Glomerular endothelial cell (primary cell): ENCODE measurements around the gene FCF1. TPM values are rescaled to one million over a fixed set of nuclear protein-coding genes. Genes with fewer than 3 reads are reported as not detected.

Experiments used
- DNase-seq: peaks from one replicate; pipeline ENCODE4 v3.0.0-alpha.2; 2011; ENCODE audit warnings: low read depth, low spot score; ENCODE audit errors: extremely low read depth
- total RNA-seq: library from RNA; depleted of rRNA; stranded (reverse); fragments of >200 nt; gene quantifications from 2 replicates; pipeline ENCODE4 v1.2.3, GENCODE V29; 2015

Gene FCF1
- total RNA-seq, 1 donor from 2014 or later, result 36.5 TPM

DNA sequence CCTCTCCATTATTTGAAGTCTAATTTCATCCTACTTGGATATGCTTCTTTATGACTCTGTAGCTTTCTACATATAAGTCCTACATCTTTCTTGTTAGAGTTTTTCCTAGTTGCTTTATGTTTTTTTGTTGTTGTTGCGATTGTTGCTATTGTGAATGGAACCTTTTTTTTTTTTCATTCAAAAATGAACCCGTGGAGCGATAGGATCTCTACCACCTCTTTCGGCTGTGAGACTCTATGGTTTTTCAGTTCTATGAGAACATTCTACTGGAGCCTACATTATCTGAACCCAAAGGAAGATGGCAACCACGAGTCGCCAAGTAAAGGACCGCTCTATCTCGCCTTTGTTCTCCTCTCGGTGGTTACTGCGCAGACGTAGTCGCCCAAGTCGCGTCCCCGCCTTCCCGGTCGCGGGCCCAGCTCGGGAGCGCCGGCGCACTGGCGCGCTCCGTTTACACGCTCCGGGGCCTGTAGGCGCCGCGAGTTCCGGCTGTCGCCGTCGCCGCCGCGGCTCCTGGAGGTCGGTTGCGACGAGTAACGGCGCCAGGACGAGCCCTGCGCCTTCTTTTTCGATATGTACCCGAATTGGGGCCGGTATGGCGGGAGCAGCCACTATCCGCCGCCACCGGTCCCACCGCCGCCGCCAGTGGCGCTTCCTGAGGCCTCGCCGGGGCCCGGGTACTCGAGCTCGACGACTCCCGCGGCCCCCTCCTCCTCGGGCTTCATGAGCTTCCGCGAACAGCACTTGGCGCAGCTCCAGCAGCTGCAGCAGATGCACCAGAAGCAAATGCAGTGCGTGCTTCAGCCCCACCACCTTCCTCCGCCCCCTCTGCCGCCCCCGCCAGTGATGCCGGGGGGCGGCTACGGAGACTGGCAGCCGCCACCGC, 50.2 kb downstream of the FCF1 start, which contains the start of gene YLPM1:
TSS of gene YLPM1 (plus strand) at position 400 of the 886 bp plus-strand sequence. CDS start at position 574, 174 bp downstream.
- DNase-seq, result peak; percentile 94

DNA sequence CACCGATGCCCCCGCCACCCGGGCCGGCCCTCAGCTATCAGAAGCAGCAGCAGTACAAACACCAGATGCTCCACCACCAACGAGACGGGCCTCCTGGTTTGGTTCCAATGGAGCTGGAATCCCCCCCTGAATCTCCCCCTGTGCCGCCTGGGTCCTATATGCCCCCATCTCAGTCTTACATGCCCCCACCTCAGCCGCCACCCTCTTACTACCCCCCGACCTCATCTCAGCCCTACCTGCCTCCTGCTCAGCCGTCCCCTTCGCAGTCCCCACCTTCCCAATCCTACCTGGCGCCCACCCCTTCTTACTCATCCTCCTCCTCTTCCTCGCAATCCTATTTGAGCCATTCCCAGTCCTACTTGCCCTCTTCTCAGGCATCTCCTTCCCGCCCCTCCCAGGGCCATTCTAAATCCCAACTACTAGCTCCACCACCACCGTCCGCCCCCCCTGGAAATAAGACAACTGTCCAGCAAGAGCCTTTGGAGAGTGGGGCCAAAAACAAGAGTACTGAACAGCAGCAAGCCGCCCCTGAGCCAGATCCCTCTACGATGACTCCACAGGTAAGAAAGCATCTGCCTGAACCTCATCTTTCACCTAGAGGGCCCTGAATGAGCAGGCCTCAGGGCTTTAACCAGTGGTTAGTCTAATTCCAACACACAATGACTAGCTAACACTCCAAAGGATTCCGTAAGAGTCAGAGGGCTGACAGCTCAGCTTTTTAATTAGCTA, 51.0 kb downstream of the FCF1 start:
- DNase-seq, result no peak

DNA sequence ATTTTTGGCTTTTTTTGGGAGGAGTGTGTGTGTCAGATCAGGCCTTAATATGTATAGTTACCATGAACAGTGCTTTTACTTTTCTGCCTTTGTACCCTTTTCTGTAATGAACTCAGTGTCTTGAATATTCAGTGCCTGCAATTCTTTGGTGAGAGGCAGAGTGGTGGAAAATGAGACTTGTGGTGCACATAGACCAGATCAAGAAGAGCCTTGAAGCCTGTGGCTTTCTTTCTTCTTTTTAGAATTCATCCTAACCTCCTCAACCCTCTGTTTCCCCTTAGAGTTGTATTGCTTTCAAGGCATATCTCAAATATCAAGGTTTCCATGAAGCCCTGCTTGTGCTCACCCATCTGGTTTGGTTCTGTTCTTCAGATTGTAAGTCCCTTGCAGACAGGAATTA, 52.8 kb downstream of the FCF1 start:
- DNase-seq, result no peak

DNA sequence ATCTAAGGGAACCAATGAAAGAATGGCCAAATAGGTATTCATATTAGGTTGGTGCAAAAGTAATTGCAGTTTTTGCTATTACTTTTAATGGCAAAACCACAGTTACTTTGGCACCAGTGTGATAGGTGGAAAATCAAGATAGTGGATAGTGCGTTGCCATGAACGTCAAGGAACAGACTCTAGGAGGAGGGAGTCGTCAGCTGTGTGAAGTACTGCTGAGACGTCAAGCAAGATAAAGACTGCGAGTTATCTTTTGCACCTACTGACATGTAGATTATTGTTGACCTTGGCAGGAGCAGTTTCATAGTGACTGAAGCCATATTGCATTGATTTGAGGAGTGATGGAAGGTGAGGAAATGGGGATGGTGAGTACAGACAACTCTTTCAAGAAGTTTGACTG, 58.5 kb downstream of the FCF1 start:
- DNase-seq, result no peak

DNA sequence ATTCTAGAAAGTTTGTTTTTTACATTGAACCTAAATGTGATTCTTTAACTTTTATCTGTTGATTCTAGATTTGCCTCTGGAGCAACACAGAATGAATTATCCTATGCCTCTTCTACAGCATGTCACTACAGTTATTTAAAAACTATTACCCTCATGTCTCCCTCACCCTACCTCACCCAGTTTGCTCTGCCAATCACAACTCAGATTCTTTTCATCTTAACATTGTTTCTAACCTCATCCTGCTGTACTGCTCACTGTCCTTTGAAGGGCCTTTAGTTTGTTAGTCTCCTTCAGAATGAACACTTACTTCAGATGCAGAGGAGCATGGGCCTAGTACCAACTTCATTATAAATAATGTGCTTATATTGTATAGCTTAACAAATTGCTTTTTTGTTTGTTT, 71.7 kb downstream of the FCF1 start:
- DNase-seq, result no peak

DNA sequence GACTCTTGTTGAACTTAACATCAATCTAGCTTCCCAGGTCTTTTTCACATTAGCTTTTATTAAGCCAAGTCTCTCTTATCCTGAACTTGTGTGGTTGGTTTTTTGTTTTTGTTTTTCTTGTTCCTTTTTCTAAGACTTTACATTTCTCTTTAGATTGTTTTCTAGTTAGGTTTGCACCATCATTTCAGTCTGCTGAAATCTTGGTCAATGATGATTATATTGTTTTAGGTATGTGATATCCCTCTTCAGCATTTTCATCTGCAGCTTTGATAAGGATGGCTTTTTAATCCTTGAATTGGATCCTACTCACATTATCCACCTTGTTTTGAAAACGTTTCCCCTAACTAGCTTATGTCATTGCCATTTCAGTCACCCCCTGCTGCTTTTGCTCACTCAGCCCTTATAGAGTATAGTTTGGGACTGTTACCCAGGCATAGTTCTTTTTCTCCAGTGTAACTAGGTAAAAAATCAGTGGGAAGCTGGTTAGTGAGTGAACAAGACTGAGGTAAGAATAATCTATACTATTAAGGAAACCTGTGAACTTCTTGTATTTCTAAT, 72.2 kb downstream of the FCF1 start:
- DNase-seq, result no peak

DNA sequence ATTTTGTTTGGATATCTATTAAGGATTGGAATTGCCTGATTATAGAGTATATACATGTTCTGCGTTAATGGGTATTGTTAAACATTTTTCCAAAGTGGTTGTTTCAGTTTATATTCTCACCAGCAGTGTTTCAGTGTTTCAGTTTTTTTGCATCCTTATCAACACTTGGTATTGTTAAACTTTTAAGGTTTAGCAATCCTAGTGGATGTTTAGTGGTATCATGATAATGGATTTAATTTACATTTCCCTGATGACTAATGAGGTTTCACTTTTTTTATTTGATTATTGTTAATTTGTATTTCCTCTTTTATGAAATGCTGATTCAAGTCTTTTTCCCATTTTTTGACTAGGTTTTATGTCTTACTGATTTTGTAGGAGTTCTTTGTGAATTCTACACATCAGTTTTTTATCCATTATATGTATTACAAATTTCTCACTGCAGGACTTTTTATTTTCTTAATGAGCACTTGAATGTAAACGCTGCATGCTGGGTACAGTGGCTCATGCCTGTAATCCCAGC, 73.9 kb downstream of the FCF1 start:
- DNase-seq, result no peak

Other genes with a start within 250 kb of the FCF1 start
- gene NPC2, start 219.8 kb upstream of the FCF1 start, total RNA-seq, result 615 and 804 TPM in 2 replicates
- gene ISCA2, start 219.4 kb upstream of the FCF1 start, total RNA-seq, result 10.7 and 11.1 TPM in 2 replicates
- gene LTBP2, start 100.9 kb upstream of the FCF1 start, total RNA-seq, result 251 and 261 TPM in 2 replicates
- 27.9 and 44.4 TPM in 2 replicates for gene AREL1, start 64 bp upstream of the FCF1 start, total RNA-seq
- 30.1 and 62.5 TPM in 2 replicates for gene YLPM1, start 50.2 kb downstream of the FCF1 start, total RNA-seq
- gene PROX2, start 163.0 kb downstream of the FCF1 start, total RNA-seq, result not detected in 2 replicates
- gene DLST, start 168.8 kb downstream of the FCF1 start, total RNA-seq, result 72.8 and 98.4 TPM in 2 replicates
- gene RPS6KL1, start 210.1 kb downstream of the FCF1 start, total RNA-seq, result 18.6 and 25.7 TPM in 2 replicates
- gene PGF, start 242.5 kb downstream of the FCF1 start, total RNA-seq, result 373 and 529 TPM in 2 replicates